GM18868 (cell line): Measurements from ENCODE around the gene ABCA7.

Experiments used
- ATAC-seq: cut with Tn5 transposase; IDR thresholded peaks from one replicate; pipeline ENCODE4 v1.9.1; 2021; ENCODE audit warnings: mild to moderate bottlenecking, moderate library complexity; ENCODE audit not compliant: unreplicated experiment

ABCA7 gene

DNA sequence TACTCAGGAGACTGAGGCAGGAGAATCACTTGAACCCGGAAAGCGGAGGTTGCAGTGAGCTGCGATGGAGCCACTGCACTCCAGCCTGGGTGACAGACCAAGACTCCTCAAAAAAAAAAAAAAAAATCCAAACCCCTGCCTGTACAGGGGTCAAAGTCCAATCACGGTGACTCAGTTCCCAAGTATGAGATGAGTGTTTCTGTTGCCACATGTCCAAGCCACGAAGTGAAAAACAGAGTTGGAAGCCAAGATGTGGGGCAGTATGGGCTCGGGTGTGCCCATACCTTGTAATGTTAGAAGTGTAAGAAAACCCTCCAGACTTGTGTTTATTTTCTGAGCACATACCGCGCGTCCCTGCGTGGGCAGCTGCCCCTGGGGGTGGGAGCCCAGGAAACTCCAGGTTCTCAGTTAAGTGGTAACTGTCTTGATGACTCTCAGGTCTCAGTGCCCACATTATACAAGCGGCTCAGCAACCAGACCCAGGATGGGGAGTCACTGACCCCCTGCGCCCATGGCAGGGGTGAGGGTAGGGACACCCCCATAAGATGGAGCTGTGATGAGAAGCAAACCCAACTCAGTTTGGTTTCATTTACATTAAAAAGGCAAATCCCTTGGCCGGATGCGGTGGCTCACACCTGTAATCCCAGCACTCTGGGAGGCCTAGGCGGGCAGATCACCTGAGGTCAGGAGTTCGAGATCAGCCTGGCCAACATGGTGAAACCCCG lies 62.7 kb downstream of the ABCA7 start:
- ATAC-seq: no peak

DNA sequence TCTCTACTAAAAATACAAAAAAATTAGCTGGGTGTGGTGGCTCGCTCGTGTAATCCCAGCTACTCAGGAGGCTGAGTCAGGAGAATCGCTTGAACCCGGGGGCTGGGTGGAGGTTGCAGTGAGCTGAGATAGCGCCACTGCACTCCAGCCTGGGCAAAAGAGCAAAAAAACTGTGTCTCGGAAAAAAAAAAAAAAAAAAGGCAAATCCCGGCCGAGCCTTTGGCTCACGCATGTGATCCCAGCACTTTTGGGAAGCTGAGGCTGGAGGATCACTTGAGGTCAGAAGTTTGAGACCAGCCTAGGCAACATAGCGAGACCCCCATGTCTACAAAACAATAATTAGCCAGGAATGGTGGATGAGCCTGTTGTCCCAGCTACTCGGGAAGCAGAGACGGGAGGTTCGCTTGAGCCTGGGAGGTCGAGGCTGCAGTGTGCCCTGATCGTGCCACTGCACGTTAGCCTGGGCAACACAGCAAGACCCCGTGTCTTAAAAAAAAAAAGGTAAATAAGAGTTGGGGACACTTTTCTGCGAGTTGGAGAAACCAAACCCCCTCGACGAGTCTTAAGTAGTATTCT lies 63.3 kb downstream of the ABCA7 start:
- no peak for ATAC-seq

DNA sequence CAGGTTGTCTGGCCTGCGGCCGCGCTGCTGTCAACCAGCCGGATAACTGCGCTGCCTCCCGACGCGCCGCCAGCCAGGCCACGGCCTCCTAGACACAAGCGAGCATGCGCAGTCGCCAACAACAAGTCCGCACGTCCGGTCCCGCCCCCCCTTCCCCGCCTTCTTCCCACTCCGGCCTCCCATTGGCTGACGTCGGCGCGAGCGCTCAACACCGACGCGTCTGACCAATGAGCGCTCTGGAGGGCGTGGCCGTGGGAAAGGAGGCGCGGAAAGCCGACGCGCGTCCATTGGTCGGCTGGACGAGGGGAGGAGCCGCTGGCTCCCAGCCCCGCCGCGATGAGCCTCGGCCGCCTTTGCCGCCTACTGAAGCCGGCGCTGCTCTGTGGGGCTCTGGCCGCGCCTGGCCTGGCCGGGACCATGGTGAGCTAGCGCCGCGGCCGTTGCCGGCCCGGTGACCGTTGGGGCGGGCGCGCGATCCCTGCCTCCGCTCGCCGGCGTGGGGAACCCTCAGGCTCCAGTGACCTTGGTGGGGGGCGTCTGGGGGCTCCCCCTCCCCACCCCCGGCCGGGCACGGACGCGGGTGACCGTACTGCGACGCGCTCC lies 63.9 kb downstream of the ABCA7 start, which contains the start of gene GPX4:
GPX4 (plus strand) TSS at position 287 of the 603 bp plus-strand sequence; CDS start at position 337, 50 bp downstream.
- peak; percentile 71 for ATAC-seq

DNA sequence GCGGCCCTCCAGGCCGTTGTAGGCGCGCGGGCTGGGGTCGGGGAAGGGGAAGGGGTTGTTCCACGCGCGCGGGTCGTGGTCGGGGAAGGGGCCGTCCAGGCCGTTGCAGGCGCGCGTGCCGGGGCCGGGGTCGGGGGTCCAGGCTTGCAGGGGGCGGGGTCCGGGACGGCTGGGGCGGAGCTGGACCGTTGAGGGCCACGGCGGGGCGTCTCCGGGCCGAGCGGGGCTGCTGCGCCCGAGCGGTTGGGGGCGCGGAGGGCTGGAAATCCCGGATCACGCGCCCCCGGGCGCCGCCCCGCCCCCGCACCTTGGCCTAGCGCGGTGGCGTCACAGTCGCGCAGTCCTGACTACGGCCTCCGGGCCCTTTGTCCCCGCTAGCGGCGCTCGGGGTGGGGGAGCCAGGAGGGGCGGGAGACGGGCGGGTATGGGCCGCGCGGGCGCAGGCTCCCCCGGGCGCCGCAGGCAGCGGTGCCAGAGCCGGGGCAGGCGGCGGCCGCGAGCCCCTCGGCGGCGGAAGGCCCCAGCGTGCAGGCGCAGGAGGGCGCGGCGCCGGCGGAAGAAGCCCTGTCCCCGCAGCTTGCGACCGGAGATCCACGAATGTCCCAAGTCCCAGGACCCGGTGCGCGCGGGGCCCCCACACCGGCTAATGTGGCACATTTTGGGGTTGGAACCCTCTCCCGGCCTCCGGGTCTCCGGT lies 64.6 kb downstream of the ABCA7 start:
- peak; percentile 29 for ATAC-seq

DNA sequence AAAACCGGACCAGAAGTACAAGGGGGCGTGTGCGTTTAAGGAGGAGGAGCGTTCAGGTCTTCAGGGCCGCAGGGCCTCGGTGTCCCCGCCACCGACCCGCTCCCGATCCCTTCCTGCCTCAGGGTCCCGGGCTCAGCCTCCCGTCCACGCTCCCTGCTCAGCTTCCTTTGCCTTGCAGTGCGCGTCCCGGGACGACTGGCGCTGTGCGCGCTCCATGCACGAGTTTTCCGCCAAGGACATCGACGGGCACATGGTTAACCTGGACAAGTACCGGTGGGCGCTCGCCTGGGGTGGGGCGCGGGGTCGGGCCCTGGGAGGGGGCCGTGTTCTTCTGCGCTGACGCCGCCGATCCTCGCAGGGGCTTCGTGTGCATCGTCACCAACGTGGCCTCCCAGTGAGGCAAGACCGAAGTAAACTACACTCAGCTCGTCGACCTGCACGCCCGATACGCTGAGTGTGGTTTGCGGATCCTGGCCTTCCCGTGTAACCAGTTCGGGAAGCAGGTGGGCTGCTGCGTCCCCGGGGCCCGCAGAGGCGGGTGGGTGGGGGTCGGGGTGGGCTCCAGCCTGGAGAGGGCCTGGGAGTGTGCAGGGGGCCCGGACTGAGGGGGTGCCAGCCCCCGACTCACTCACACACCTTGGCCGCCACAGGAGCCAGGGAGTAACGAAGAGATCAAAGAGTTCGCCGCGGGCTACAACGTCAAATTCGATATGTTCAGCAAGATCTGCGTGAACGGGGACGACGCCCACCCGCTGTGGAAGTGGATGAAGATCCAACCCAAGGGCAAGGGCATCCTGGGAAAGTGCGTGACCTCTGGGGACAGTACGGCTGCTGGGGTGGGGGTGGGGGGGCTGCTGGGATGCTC lies 65.3 kb downstream of the ABCA7 start:
- no peak for ATAC-seq

DNA sequence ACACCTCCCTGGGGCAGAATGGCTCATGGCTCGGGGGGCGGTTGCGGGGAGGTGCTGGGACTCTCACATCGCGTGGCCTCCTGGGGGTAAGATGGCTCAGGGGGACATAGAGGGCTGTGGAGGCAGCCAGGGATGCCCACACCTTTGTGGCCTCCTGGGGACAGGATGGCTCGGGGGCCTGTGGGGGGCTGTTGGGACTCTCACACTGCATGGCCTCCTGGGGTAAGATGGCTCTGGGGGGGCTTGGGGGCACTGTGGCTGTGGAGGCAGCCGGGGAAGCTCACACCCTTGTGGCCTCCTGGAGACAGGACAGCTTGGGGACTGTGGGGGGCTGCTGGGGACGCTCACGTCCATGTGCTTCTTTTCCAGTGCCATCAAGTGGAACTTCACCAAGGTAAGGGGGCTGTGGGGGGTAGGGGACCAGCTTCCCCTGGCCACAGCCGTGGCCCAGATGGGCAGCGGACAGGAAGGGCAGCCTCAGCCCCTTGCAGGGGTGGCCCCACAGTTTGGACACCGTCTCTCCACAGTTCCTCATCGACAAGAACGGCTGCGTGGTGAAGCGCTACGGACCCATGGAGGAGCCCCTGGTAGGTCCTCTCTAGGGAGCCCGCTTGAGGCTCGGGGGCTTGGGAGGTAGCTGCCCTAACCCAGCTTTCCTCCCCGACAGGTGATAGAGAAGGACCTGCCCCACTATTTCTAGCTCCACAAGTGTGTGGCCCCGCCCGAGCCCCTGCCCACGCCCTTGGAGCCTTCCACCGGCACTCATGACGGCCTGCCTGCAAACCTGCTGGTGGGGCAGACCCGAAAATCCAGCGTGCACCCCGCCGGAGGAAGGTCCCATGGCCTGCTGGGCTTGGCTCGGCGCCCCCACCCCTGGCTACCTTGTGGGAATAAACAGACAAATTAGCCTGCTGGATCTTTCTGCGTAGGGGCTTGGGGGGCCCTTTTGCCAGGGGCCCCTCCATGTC lies 66.2 kb downstream of the ABCA7 start:
- ATAC-seq: no peak

DNA sequence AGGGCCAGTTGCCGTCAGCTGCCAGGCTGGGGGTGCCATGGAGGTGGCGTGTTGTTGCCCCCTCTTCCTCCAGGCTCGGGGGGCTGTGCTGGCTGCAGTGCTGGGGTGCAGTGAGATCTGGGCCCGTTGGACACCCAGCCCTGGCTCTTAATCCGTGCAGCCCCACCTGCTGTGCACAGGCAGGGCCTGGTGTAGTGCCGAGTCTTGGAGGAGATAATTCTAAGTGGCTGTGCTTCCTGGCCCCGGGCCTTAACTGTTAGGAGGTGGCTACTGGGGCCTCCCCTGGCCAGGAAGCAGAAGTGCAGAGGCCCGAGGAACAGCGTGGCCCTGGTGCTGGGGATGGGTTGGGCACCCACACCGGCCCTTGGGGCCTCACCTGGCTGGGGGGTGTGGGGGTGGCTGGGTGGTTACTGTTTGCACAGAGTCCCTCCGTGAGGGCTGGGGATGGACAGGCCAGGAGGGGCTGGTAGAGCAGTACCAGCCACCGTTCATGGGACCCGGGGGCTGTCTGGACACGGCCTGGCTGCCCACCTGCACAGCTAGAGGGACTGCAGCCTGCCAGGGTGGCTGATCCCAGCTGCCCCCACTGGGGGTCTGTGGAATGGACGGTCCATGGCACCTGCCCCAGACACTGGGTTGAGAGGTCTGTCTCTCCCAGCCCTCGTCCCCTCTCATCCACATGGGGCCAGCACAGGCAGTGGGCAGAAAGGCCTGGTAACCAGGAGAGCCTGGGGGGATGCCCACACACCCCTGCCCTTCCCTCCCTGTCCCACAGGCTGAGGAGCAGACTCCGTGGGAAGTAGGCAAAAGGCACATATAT lies 67.1 kb downstream of the ABCA7 start:
- ATAC-seq: no peak

DNA sequence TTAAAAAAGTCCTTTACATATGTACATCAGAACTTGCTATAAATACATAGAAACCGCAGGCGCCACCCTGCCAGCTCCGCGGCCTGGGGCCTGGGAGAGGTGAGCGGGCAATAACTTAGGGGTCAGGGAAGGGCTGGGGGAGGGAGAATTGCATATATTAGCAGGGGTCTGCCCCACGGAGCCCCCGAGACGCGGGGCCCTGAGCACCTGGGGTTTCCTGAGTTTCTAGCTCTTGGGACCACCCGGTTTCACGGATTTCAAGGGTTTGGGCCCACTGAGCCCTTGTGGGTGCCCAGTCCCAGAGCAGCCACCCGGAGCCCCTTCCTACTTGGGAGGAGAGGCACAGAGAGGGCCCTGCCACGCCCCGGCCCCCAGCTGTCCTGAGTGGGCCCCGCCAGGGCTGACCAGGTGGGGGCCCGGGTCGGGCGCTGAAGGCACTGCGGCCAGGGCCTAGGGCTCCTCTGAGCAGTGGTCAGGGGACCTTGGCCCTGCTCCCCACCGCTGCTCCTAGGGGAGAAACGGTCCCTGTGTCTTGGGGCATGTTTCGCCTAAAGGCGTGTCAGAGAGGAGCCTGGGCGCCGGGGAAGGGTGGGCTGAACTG lies 67.9 kb downstream of the ABCA7 start:
- no peak for ATAC-seq

DNA sequence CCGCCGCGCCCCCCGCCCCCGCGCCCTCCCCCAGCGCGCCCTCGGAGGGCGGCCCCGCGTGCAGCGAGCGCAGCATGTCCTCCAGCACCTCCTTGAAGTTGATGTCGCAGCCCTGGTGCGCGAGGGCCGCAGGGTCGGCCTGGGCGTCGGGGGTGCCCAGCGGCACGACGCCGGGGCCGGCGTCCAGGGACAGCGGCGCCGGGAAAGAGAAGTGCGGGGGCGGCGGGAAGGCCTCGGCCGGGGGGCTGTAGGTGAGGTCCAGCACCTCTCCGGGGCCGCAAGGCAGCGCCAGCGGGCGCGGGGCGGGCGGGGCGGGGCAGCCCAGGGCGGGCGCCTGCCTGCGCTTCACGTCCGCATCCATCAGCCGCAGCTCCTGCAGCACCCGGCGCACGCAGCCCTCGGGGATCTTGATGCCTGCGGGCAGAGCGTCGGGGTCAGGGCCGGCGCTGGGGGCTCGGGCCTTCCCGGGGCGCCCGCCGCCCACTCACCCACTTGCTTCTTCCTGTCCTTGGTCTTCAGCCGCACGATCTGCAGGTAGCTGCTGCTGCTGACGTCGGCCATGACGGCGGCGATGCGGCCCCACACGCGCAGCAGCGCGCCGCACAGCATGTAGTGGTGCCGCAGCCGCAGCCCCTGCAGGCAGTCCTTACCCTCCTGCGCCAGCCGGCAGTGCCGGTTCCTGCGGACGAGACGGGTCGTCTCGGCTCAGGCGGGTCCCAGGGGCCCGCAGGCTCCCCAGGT lies 68.6 kb downstream of the ABCA7 start:
- ATAC-seq: no peak

DNA sequence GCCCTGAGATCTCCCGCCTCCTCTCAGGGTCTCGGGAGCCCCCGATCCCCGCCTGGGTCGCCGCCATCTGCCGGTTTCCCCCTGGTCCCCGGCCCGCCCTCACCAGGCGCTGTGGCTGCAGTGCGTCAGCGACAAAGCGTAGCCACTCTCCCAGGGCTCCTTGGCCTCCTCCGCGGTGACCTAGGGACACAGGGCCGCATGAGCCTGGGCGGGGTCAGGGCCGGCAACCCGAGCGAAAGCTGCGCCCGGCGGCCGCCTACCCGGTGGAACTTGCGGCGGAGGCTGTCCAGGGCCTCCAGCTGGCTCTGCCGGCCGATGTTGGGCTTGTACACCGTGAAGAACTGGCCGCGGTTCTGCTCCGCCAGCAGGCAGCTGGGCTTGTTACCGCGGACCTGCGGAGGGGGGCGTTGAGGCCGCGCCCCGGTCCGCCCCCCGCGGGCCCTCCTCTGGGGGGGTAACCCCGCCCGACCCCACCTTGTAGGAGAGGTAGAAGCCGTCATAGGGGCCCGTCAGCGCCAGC lies 69.2 kb downstream of the ABCA7 start:
- no peak for ATAC-seq

DNA sequence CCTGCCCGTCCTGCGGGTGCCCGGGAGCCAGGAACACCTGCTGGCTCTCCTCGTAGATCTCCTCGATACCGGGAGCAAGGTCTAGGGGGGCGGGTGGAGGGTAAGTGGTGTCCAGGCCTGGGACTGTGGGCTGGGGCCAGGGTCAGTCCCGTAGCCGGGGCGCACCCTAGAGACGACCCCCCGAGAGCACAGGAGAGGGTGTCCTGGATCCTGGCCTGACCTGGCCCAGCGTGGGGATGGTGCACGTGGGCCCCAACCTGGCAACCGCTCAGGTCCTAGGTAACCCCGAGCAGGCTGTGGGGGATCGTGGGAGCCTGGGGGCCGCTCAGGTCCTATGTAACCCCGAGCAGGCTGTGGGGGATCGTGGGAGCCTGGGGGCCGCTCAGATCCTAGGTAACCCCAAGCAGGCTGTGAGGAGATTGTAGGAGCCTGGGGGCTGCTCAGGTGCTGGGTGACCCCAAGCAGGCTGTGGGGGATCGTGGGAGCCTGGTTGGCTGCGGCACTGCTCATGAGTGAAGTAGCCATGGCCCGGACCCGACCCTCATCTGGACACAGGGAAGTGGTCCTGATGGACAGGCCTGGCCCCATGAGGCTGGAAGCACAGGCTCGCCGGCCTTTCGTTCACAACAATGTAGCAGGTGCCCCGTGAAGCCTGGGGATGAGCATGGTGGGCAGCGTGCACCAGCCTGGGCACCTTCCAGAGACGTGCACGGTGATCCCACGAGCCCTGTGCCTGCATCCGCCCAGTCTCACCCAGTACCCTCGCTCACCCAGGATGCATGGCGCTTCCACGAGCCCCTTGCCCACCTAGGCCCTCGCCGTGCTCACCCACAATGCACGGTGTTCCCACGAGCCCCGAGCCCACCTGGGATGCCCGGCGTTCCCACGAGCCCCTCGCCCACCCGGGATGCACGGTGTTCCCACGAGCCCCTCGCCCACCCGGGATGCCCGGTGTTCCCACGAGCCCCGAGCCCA lies 70.1 kb downstream of the ABCA7 start:
- ATAC-seq: no peak

DNA sequence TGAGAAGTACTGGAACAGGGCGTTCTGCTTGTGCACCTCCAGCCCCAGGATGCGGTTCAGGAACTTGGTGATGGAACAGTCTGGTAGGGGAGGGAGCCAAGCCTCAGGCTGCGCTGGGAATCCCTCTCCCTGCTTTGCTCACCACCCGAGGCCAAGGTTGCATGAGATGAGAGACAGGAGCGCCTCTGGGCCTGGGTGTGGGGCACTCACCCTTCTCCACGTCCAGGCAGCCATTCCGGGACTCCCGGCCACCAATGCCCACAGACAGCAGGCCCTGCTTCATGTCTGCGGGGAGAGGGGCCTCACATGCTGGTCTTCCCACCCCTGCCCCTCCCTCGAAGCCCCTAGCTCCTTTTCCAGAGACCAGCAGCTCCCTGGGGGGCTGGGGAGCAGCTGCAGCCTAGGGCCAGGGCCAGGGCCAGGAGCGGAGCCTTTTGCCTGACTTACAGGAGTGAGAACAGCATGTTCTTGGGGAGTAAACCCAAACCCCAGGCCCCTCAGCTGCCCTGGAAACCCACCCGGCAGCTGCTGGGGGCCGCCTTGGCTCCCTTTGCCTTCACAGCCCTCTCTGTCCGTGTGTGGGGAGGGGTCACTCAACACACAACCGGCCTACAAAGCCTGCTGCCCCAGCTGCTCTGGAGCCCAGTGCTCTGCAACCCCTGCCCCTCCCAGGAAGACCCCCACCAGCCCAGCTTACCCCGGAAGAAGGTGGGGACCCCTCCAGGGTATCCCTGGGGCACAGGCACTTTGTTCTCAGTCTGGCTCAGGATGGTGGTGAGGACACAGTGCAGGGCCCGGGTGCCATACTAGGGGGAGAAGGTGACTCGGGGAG lies 71.1 kb downstream of the ABCA7 start:
- ATAC-seq: no peak

DNA sequence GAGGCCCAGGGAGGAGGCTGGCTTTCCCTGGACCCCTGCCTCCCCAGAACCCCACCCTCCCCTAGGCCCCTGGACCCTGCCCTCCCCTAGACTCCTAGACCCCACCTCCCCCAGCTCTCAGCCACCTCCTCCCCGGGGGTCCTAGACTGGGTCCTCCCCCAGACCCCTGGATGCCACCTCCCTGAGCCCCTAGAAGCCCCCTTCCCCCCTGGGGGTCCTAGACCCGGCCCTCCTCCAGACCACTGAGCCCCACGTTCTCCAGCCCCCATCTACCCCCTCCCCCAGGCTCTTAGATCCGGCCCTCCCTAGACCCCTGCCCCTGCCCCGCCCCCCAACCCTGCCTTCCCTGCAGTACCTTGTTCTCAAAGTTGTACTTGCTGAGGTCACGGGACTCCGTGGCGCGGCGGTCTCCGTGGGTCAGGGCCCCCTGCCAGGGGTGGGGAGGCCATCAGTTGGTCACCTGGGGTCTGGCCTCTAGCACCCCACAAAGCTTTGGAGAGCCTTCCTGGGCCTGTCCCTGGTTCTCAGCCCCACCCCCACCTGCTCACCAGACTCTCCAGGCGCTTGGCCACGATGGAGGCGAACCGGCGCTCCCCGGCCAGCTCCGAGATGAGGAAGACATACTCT lies 71.8 kb downstream of the ABCA7 start:
- no peak for ATAC-seq

DNA sequence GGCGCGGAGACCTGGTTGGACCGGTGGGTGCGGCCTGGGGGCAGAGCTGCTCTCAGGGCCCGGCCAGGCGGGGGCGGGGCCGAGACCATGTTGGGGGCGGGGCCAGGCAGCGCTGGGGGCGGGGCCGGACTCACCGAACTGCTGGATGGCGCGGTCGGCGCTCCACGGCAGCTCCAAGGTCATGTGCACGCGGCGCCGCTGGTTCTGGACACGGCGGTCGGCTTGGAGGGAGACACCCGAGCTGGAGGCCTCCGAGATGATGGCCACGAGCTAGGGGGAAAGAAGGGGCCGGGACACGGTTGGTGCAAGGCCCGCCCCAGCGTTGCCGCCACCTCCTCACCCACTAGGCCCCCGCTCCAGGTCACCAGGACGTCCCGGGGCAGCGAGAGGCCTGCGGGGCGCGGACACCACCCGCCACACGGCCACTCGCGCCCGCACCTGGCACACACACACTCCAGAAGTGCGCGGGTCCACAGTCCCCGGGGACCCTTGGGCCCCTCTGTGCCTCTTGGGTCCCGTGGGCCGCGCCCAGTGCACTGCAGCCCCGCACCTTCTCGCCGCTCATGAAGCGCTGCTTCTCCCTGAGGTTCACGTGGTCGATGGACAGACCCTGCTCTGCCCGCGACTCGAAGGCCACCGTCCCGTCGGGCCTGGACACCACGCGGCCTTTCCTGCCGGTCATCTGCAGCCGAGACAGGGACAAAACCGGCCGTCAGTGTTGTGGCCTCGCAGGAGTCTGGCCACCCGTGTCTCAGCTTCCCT lies 72.5 kb downstream of the ABCA7 start:
- ATAC-seq: no peak
